Fibroblast of lung (primary cell): ENCODE results near the gene SLC6A20. TPM values are rescaled to one million over a fixed set of nuclear protein-coding genes. Genes with fewer than 3 reads are reported as not detected.

Experiments
- DNase-seq, 2 donors: peaks; one replicate each; pipeline versions ENCODE4 v3.0.0 to v3.0.0-alpha.2; 2010; ENCODE audit warnings: low read depth in 2 of 2
- H2AFZ ChIP-seq: 2 replicates; pipeline ENCODE4 v1.5.1; 2012; ENCODE audit warnings: low read length, control low read depth, inconsistent platforms
- H3K27ac ChIP-seq: 2 replicates; pipeline ENCODE4 v1.5.1; 2011; ENCODE audit warnings: low read length, control low read depth; ENCODE audit not compliant: insufficient read depth
- H3K27me3 ChIP-seq: 2 replicates; pipeline ENCODE4 v1.5.1; 2011; ENCODE audit warnings: mild to moderate bottlenecking, low read length; ENCODE audit not compliant: control insufficient read depth, insufficient read depth
- H3K36me3 ChIP-seq: 2 replicates; pipeline ENCODE4 v1.5.1; 2011; ENCODE audit warnings: low read length; ENCODE audit not compliant: control insufficient read depth, insufficient read depth
- H3K4me1 ChIP-seq: 2 replicates; pipeline ENCODE4 v1.5.1; 2011; ENCODE audit warnings: low read length; ENCODE audit not compliant: control insufficient read depth, insufficient read depth; ENCODE audit errors: extremely low read depth
- H3K4me2 ChIP-seq: 2 replicates; pipeline ENCODE4 v1.5.1; 2011; ENCODE audit warnings: low read length, control low read depth; ENCODE audit not compliant: insufficient read depth; ENCODE audit errors: extremely low read depth
- H3K4me3 ChIP-seq, 4 experiments: fragments of 200-600 bp in 1 of 4; sonication (generic) in 1 of 4; replicated peaks in 1 of 4; 2 replicates each; pipeline ENCODE4 v1.5.1; 2011 to 2016; ENCODE audit warnings: low read length in 4 of 4, low read depth in 3 of 4, mild to moderate bottlenecking in 3 of 4, control low read depth in 2 of 4, inconsistent platforms in 1 of 4, mixed read lengths in 1 of 4; ENCODE audit not compliant: insufficient read depth in 1 of 4; ENCODE audit errors: control extremely low read depth in 1 of 4
- H3K79me2 ChIP-seq: 2 replicates; pipeline ENCODE4 v1.5.1; 2012; ENCODE audit warnings: mild to moderate bottlenecking, low read length, inconsistent platforms; ENCODE audit not compliant: control insufficient read depth, insufficient read depth
- H3K9ac ChIP-seq: 2 replicates; pipeline ENCODE4 v1.5.1; 2011; ENCODE audit warnings: mild to moderate bottlenecking, low read length, control low read depth; ENCODE audit not compliant: insufficient read depth
- H3K9me3 ChIP-seq: 2 replicates; pipeline ENCODE4 v1.5.1; 2012; ENCODE audit warnings: low read depth, low read length; ENCODE audit not compliant: control insufficient read depth, insufficient read depth
- H4K20me1 ChIP-seq: 2 replicates; pipeline ENCODE4 v1.5.1; 2011; ENCODE audit warnings: low read length; ENCODE audit not compliant: control insufficient read depth, insufficient read depth; ENCODE audit errors: extremely low read depth
- EZH2 ChIP-seq: IDR thresholded peaks from 2 replicates; pipeline ENCODE4 v1.5.1; 2012; ENCODE audit warnings: low read length, control low read depth, mild to moderate bottlenecking; ENCODE audit errors: missing control alignments
- polyA plus RNA-seq, 2 donors: library from polyadenylated mRNA; depleted of rRNA in 1 of 2; stranded (reverse) in 1 of 2; unstranded in 1 of 2; fragments of >200 nt; gene quantifications; 2 replicates each; pipeline ENCODE4 v1.2.1, GENCODE V29; 2011 to 2012; ENCODE audit warnings: missing spikeins in 1 of 2
- total RNA-seq: library from RNA; depleted of rRNA; stranded (reverse); fragments of >200 nt; gene quantifications from 2 replicates; pipeline ENCODE4 v1.2.1, GENCODE V29; 2014
- TF ChIP-seq, protein P1 (sequence below), 2 donors: IDR thresholded peaks in 1 of 2; conservative IDR thresholded peaks in 1 of 2; 1 replicate in 1 of 2; 2 replicates in 1 of 2; pipeline ENCODE4 v1.5.1; 2011 to 2012; ENCODE audit warnings: low read length in 2 of 2, control low read depth in 1 of 2, inconsistent platforms in 1 of 2, low read depth in 1 of 2, mild to moderate bottlenecking in 1 of 2

Gene SLC6A20
- total and polyA plus RNA-seq, 2 donors (not counting 1 experiment from before 2014, with no cell fraction given), result not detected

DNA sequence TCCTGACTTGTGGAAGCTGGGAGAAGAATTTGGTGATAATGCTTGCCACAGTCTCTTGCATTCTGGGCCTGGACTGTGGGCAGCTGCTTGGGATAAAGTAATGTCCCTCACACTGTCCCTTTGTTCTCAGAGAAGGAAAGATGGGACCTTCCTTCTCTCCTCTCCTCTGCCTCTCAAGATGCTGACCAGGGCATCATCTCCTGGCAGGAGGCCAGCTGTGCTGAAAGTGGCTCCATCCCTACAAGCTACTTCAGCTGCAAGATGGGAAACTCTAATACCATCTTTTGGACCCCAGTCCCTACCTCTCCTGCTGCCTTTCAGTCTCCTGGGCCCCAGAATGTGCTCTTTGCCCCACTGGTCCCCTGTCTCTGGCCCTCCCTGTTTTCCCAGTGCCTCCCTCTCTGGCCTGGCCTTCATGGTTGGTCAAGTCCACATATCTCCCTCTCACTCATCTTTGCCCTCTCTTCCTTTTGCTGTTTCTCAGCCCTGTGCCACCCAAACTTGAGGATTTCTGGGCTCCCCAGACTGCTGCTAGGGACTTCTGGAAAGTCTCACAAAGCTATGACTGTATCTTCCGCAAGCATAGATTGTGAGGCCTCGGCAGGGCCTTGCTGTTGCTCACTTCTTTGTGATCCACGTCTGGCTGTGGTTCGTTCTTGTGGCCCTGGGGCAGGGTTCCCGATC, 7.1 kb upstream of the SLC6A20 start:
- H3K27ac ChIP-seq, result no peak overlapping the region
- H3K9me3 ChIP-seq, result no peaks in the 10 kb centered on the region
- H3K4me3 ChIP-seq, result no peak overlapping the region
- H3K27me3 ChIP-seq, result peaks cover 8% of the 10 kb centered on the region
- no peaks in the 10 kb centered on the region for H4K20me1 ChIP-seq
- no peaks in the 10 kb centered on the region for H3K36me3 ChIP-seq
- no peak overlapping the region for H3K4me2 ChIP-seq
- no peaks in the 10 kb centered on the region for H3K79me2 ChIP-seq
- H2AFZ ChIP-seq, result no peak overlapping the region
- DNase-seq, result no peak
- H3K4me1 ChIP-seq, result no peaks in the 10 kb centered on the region
- TF ChIP-seq, protein P1, sequence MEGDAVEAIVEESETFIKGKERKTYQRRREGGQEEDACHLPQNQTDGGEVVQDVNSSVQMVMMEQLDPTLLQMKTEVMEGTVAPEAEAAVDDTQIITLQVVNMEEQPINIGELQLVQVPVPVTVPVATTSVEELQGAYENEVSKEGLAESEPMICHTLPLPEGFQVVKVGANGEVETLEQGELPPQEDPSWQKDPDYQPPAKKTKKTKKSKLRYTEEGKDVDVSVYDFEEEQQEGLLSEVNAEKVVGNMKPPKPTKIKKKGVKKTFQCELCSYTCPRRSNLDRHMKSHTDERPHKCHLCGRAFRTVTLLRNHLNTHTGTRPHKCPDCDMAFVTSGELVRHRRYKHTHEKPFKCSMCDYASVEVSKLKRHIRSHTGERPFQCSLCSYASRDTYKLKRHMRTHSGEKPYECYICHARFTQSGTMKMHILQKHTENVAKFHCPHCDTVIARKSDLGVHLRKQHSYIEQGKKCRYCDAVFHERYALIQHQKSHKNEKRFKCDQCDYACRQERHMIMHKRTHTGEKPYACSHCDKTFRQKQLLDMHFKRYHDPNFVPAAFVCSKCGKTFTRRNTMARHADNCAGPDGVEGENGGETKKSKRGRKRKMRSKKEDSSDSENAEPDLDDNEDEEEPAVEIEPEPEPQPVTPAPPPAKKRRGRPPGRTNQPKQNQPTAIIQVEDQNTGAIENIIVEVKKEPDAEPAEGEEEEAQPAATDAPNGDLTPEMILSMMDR (conservative IDR thresholded peaks at IDR 0.05 in 1 of 2, IDR thresholded peaks at IDR 0.05 in 1 of 2; ENCODE audit: low read depth in 1 of 2, low read length in 2 of 2), result no peak
- no peak for TF ChIP-seq EZH2
- no peak overlapping the region for H3K9ac ChIP-seq

DNA sequence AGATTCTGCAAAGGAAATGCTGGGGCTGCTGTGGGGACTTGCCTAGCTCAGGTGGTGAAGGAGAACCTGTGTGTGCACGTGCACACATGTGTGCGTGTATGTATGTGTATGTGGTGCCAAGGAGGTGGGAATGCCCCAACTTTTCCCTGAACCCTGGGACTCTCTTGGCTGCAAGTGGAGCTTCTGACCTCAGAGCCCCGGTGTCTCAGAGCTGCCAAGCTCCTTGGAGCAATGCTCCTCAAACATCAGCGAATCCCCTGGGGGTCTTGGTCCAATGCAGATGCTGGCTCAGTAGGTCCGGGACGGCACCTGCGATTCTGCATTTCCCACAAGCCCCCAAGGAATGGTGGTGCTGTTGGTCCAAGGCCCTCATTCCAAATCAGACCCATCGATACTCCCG, 5.8 kb upstream of the SLC6A20 start:
- no peak for TF ChIP-seq EZH2
- TF ChIP-seq, protein P1 (conservative IDR thresholded peaks at IDR 0.05 in 1 of 2, IDR thresholded peaks at IDR 0.05 in 1 of 2; ENCODE audit: low read depth in 1 of 2, low read length in 2 of 2), result no peak

DNA sequence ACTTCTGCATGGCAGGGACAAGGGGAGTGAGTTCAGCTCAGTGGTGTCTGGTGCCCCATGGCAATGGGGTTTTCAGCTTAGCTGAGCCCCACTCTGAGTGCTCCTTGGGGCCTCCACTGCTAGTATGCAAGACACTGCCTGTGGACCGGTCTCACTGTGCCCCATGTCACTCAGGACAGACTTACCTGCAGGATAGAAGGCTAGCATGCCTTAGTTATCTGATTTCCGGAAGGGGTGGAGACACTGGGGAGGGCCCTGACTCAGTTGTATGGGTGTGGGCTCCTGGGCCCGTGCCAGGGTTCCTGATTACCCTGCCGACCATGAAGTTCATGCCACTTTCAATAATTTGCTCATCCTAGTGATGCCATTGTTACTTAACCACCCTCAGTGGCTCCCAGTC, 4.3 kb upstream of the SLC6A20 start:
- no peak for DNase-seq
- H3K36me3 ChIP-seq, result no peaks in the 10 kb centered on the region
- H3K27ac ChIP-seq, result no peak overlapping the region
- no peaks in the 10 kb centered on the region for H3K79me2 ChIP-seq
- H3K4me1 ChIP-seq, result peaks cover 4% of the 10 kb centered on the region
- H3K27me3 ChIP-seq, result peaks cover 28% of the 10 kb centered on the region
- no peak for TF ChIP-seq EZH2
- TF ChIP-seq, protein P1 (conservative IDR thresholded peaks at IDR 0.05 in 1 of 2, IDR thresholded peaks at IDR 0.05 in 1 of 2; ENCODE audit: low read depth in 1 of 2, low read length in 2 of 2), result no peak
- H2AFZ ChIP-seq, result no peak overlapping the region
- H3K9me3 ChIP-seq, result no peaks in the 10 kb centered on the region
- no peak overlapping the region for H3K4me3 ChIP-seq
- H4K20me1 ChIP-seq, result no peaks in the 10 kb centered on the region
- H3K9ac ChIP-seq, result no peak overlapping the region
- H3K4me2 ChIP-seq, result no peak overlapping the region

More for the DNA sequence above, 5.8 kb upstream of the SLC6A20 start:
- no peak overlapping the region for H3K4me3 ChIP-seq
- no peak overlapping the region for H2AFZ ChIP-seq
- H3K27ac ChIP-seq, result no peak overlapping the region
- no peak for DNase-seq
- H3K27me3 ChIP-seq, result peaks cover 13% of the 10 kb centered on the region
- no peaks in the 10 kb centered on the region for H3K4me1 ChIP-seq
- H3K4me2 ChIP-seq, result no peak overlapping the region
- no peaks in the 10 kb centered on the region for H3K9me3 ChIP-seq
- no peaks in the 10 kb centered on the region for H3K36me3 ChIP-seq
- H3K9ac ChIP-seq, result no peak overlapping the region
- H3K79me2 ChIP-seq, result no peaks in the 10 kb centered on the region
- H4K20me1 ChIP-seq, result no peaks in the 10 kb centered on the region
